Neural crest cell (in vitro differentiated cells): Measurements from ENCODE around the gene TNFAIP8L1. TPM values are rescaled to one million over a fixed set of nuclear protein-coding genes. Genes with fewer than 3 reads are reported as not detected.

Experiments used
- DNase-seq: peaks from one replicate; pipeline ENCODE4 v3.0.0; 2021; ENCODE audit warnings: low read depth, mixed read lengths, low spot score
- H3K27ac Mint-ChIP-seq: one replicate; pipeline ENCODE4 v1.8.0; 2021; ENCODE audit warnings: mild to moderate bottlenecking, mixed read lengths; ENCODE audit not compliant: unreplicated experiment
- H3K27me3 Mint-ChIP-seq: 2 replicates; pipeline ENCODE4 v1.8.0; 2021; ENCODE audit warnings: low read depth, mild to moderate bottlenecking, mixed read lengths
- H3K36me3 Mint-ChIP-seq: 2 replicates; pipeline ENCODE4 v1.8.0; 2021; ENCODE audit warnings: low read depth, mild to moderate bottlenecking, mixed read lengths
- H3K4me1 Mint-ChIP-seq: 2 replicates; pipeline ENCODE4 v1.8.0; 2021; ENCODE audit warnings: mixed read lengths
- H3K4me3 Mint-ChIP-seq: one replicate; pipeline ENCODE4 v1.8.0; 2021; ENCODE audit warnings: mild to moderate bottlenecking, mixed read lengths
- H3K9me3 Mint-ChIP-seq: 2 replicates; pipeline ENCODE4 v1.8.0; 2021; ENCODE audit warnings: mixed read lengths
- CTCF ChIP-seq: fragments of 200-600 bp; sonication (generic); conservative IDR thresholded peaks from 2 replicates; pipeline ENCODE4 v1.5.0; 2021; ENCODE audit warnings: antibody characterized with exemption, mild to moderate bottlenecking
- total RNA-seq: library from RNA; stranded (reverse); gene quantifications from 2 replicates; pipeline ENCODE4 v1.2.1, GENCODE V29; 2021

TNFAIP8L1 gene
- total RNA-seq, 1 donor from 2014 or later, result 8.0 TPM

GRCh38 chr19:4624301-4624700 lies 15.0 kb upstream of the TNFAIP8L1 start:
- no peak for TF ChIP-seq CTCF
- no peak overlapping the region for H3K4me3 Mint-ChIP-seq

GRCh38 chr19:4624733-4625362 lies 14.5 kb upstream of the TNFAIP8L1 start:
- H3K36me3 Mint-ChIP-seq, result no peaks in the 10 kb centered on the region
- H3K4me1 Mint-ChIP-seq, result peaks cover 11% of the 10 kb centered on the region
- no peak overlapping the region for H3K27ac Mint-ChIP-seq
- peak; percentile 29 for TF ChIP-seq CTCF
- H3K4me3 Mint-ChIP-seq, result no peak overlapping the region
- no peaks in the 10 kb centered on the region for H3K9me3 Mint-ChIP-seq
- peaks cover 2% of the 10 kb centered on the region for H3K27me3 Mint-ChIP-seq
- no peak for DNase-seq

More at GRCh38 chr19:4624301-4624700, 15.0 kb upstream of the TNFAIP8L1 start:
- Mint-ChIP-seq H3K27ac (no peak overlapping the region), H3K36me3 (no peaks in the 10 kb centered on the region), H3K4me1 (peaks cover 11% of the 10 kb centered on the region), H3K9me3 (no peaks in the 10 kb centered on the region), H3K27me3 (peaks cover 5% of the 10 kb centered on the region)
- DNase-seq, result no peak

GRCh38 chr19:4633140-4633967 lies 6.0 kb upstream of the TNFAIP8L1 start:
- peaks cover 6% of the 10 kb centered on the region for H3K4me1 Mint-ChIP-seq
- DNase-seq, result peak; percentile 68
- H3K36me3 Mint-ChIP-seq, result no peaks in the 10 kb centered on the region
- peaks cover 4% of the 10 kb centered on the region for H3K27me3 Mint-ChIP-seq
- H3K9me3 Mint-ChIP-seq, result no peaks in the 10 kb centered on the region
- peak; percentile 83 for TF ChIP-seq CTCF
- H3K27ac Mint-ChIP-seq, result no peak overlapping the region
- peak overlapping the region; percentile 78 for H3K4me3 Mint-ChIP-seq

GRCh38 chr19:4635754-4636116 lies 3.6 kb upstream of the TNFAIP8L1 start:
- Mint-ChIP-seq H3K27ac (no peak overlapping the region), H3K9me3 (no peaks in the 10 kb centered on the region), H3K4me1 (peaks cover 14% of the 10 kb centered on the region), H3K4me3 (no peak overlapping the region), H3K36me3 (no peaks in the 10 kb centered on the region), H3K27me3 (peaks cover 4% of the 10 kb centered on the region)
- TF ChIP-seq CTCF, result no peak
- no peak for DNase-seq

- Mint-ChIP-seq H3K36me3 (no peaks in the 10 kb centered on the region), H3K9me3 (no peaks in the 10 kb centered on the region), H3K4me3 (peak overlapping the region; percentile 78), H3K4me1 (peaks cover 14% of the 10 kb centered on the region), H3K27me3 (peaks cover 4% of the 10 kb centered on the region), H3K27ac (no peak overlapping the region)
- peak; percentile 96 for TF ChIP-seq CTCF
- peak; percentile 88 for DNase-seq
These were observed 3.1 kb upstream of the TNFAIP8L1 start for GRCh38 chr19:4636151-4636717.
